Subcutaneous abdominal adipose tissue (tissue), 5 donors: Measurements from ENCODE around the gene ARL10.

ENCODE experiments used
- H3K27ac ChIP-seq: one replicate; pipeline ENCODE4 v1.7.0; 2013; ENCODE audit warnings: low read depth, mild to moderate bottlenecking, inconsistent platforms, low read length, moderate library complexity
- H3K27me3 ChIP-seq, 5 donors: one replicate each; pipeline ENCODE4 v1.7.0; 2013; ENCODE audit warnings: low read length in 5 of 5, inconsistent platforms in 1 of 5; ENCODE audit not compliant: control insufficient read depth in 5 of 5, insufficient read depth in 4 of 5
- H3K36me3 ChIP-seq, 5 donors: one replicate each; pipeline ENCODE4 v1.7.0; 2013; ENCODE audit warnings: low read length in 5 of 5; ENCODE audit not compliant: control insufficient read depth in 5 of 5, insufficient read depth in 5 of 5
- H3K4me1 ChIP-seq, 5 donors: one replicate each; pipeline ENCODE4 v1.7.0; 2013; ENCODE audit warnings: low read length in 5 of 5, mild to moderate bottlenecking in 3 of 5, moderate library complexity in 1 of 5; ENCODE audit not compliant: control insufficient read depth in 5 of 5, insufficient read depth in 5 of 5
- H3K4me3 ChIP-seq, 5 donors: one replicate each; pipeline ENCODE4 v1.7.0; 2013; ENCODE audit warnings: low read length in 5 of 5, low read depth in 1 of 5
- H3K9ac ChIP-seq, 5 donors: one replicate each; pipeline ENCODE4 v1.7.0; 2013; ENCODE audit warnings: low read length in 5 of 5, mild to moderate bottlenecking in 4 of 5, moderate library complexity in 3 of 5
- H3K9me3 ChIP-seq, 5 donors: one replicate each; pipeline ENCODE4 v1.7.0; 2013; ENCODE audit warnings: low read length in 5 of 5; ENCODE audit not compliant: control insufficient read depth in 5 of 5
- donor health status: healthy.
- donor health status: healthy.
- donor health status: healthy.
- donor health status: healthy.
- donor health status: healthy.

Gene ARL10

GRCh38 chr5:176362233-176362490, 3.1 kb upstream of the ARL10 start:
- peaks cover 3 to 45% (median 38%) of the 10 kb centered on the region in 5 donors for H3K4me1 ChIP-seq

GRCh38 chr5:176364765-176365350, 429 bp upstream of the ARL10 start:
- H3K27ac ChIP-seq, result no peak overlapping the region

More at GRCh38 chr5:176362233-176362490, 3.1 kb upstream of the ARL10 start:
- peaks cover 0 to 8% (median 4%) of the 10 kb centered on the region in 5 donors for H3K36me3 ChIP-seq
- H3K9ac ChIP-seq, result peak overlapping the region in 3 of 5 donors; percentile 72 to 97 (median 88)
- H3K27ac ChIP-seq, result peak overlapping the region; percentile 60
- peak overlapping the region; percentile 75 to 96 (median 93) for H3K4me3 ChIP-seq
- H3K27me3 ChIP-seq, result no peaks in the 10 kb centered on the region
- H3K9me3 ChIP-seq, result no peaks in the 10 kb centered on the region

GRCh38 chr5:176366232-176366894, 1.1 kb downstream of the ARL10 start:
- H3K36me3 ChIP-seq, result peaks cover 0 to 24% (median 11%) of the 10 kb centered on the region in 5 donors
- no peaks in the 10 kb centered on the region for H3K9me3 ChIP-seq
- H3K4me3 ChIP-seq, result peak overlapping the region in 4 of 5 donors; percentile 81 to 87 (median 86)
- H3K27me3 ChIP-seq, result no peaks in the 10 kb centered on the region
- H3K27ac ChIP-seq, result no peak overlapping the region
- peak overlapping the region in 4 of 5 donors; percentile 41 to 81 (median 74) for H3K9ac ChIP-seq
- H3K4me1 ChIP-seq, result peaks cover 0 to 29% (median 25%) of the 10 kb centered on the region in 5 donors

More at GRCh38 chr5:176364765-176365350, 429 bp upstream of the ARL10 start:
- Histone ChIP-seq H3K4me1 (peaks cover under 1 to 41% (median 36%) of the 10 kb centered on the region in 5 donors), H3K27me3 (no peaks in the 10 kb centered on the region), H3K9ac (peak overlapping the region; percentile 76 to 89 (median 80)), H3K36me3 (peaks cover 0 to 16% (median 9%) of the 10 kb centered on the region in 5 donors), H3K4me3 (peak overlapping the region; percentile 79 to 87 (median 85)), H3K9me3 (no peaks in the 10 kb centered on the region)

- Histone ChIP-seq H3K4me1 (peaks cover 3 to 30% (median 28%) of the 10 kb centered on the region in 5 donors), H3K27ac (no peak overlapping the region), H3K9ac (no peak overlapping the region), H3K9me3 (no peaks in the 10 kb centered on the region), H3K27me3 (no peaks in the 10 kb centered on the region), H3K36me3 (peaks cover 0 to 30% (median 15%) of the 10 kb centered on the region in 5 donors), H3K4me3 (no peak overlapping the region)
Observed at GRCh38 chr5:176368726-176369125, 3.4 kb downstream of the ARL10 start.

GRCh38 chr5:176369934-176370711, 4.8 kb downstream of the ARL10 start:
- Histone ChIP-seq H3K9ac (no peak overlapping the region), H3K9me3 (no peaks in the 10 kb centered on the region), H3K27ac (no peak overlapping the region), H3K27me3 (no peaks in the 10 kb centered on the region), H3K4me3 (no peak overlapping the region), H3K4me1 (peaks cover 3 to 25% (median 22%) of the 10 kb centered on the region in 5 donors), H3K36me3 (peaks cover 0 to 30% (median 15%) of the 10 kb centered on the region in 5 donors)

GRCh38 chr5:176371621-176372539, 6.6 kb downstream of the ARL10 start:
- Histone ChIP-seq H3K27me3 (no peaks in the 10 kb centered on the region), H3K36me3 (peaks cover 0 to 30% (median 15%) of the 10 kb centered on the region in 5 donors), H3K4me3 (no peak overlapping the region), H3K9me3 (no peaks in the 10 kb centered on the region), H3K27ac (no peak overlapping the region), H3K4me1 (peaks cover 3 to 11% (median 9%) of the 10 kb centered on the region in 5 donors), H3K9ac (no peak overlapping the region)

GRCh38 chr5:176373100-176373818, 8.0 kb downstream of the ARL10 start:
- H3K4me1 ChIP-seq, result peaks cover 3 to 11% (median 9%) of the 10 kb centered on the region in 5 donors
- peaks cover 0 to 22% (median 9%) of the 10 kb centered on the region in 5 donors for H3K36me3 ChIP-seq
- H3K27me3 ChIP-seq, result no peaks in the 10 kb centered on the region
- H3K9me3 ChIP-seq, result no peaks in the 10 kb centered on the region
- H3K4me3 ChIP-seq, result peak overlapping the region in 1 of 5 donors; percentile 3
- H3K27ac ChIP-seq, result no peak overlapping the region
- H3K9ac ChIP-seq, result no peak overlapping the region

GRCh38 chr5:176379881-176380280, 14.6 kb downstream of the ARL10 start:
- Histone ChIP-seq H3K36me3 (peaks cover 2 to 31% (median 28%) of the 10 kb centered on the region in 5 donors), H3K9ac (no peak overlapping the region), H3K27me3 (no peaks in the 10 kb centered on the region), H3K9me3 (no peaks in the 10 kb centered on the region), H3K27ac (no peak overlapping the region), H3K4me1 (peaks cover 3 to 19% (median 12%) of the 10 kb centered on the region in 5 donors), H3K4me3 (no peak overlapping the region)

GRCh38 chr5:176381423-176381822, 16.1 kb downstream of the ARL10 start:
- no peaks in the 10 kb centered on the region for H3K27me3 ChIP-seq
- peaks cover 2 to 38% (median 34%) of the 10 kb centered on the region in 5 donors for H3K36me3 ChIP-seq
- H3K4me3 ChIP-seq, result peak overlapping the region in 1 of 5 donors; percentile 26
- H3K9ac ChIP-seq, result no peak overlapping the region
- no peak overlapping the region for H3K27ac ChIP-seq
- no peaks in the 10 kb centered on the region for H3K9me3 ChIP-seq
- peaks cover 3 to 19% (median 12%) of the 10 kb centered on the region in 5 donors for H3K4me1 ChIP-seq
